VCaP (cell line): Measurements from ENCODE around the gene REXO2.

Experiments
- H3K27ac ChIP-seq: fragments of 450-650 bp; 2 replicates; pipeline ENCODE4 v1.5.1; 2017
- CTCF ChIP-seq: fragments of 450-650 bp; conservative IDR thresholded peaks from 2 replicates; pipeline ENCODE4 v1.5.1; 2017; ENCODE audit warnings: mild to moderate bottlenecking, moderate library complexity

The REXO2 gene

GRCh38 chr11:114496915-114497314 lies 57.6 kb downstream of the REXO2 start:
- no peak; the same call in 1 of the 2 replicates for TF ChIP-seq CTCF

GRCh38 chr11:114499756-114500155 lies 60.5 kb downstream of the REXO2 start:
- H3K27ac ChIP-seq, result no peak overlapping the region

More at GRCh38 chr11:114496915-114497314, 57.6 kb downstream of the REXO2 start:
- H3K27ac ChIP-seq, result no peak overlapping the region

More at GRCh38 chr11:114499756-114500155, 60.5 kb downstream of the REXO2 start:
- no peak for TF ChIP-seq CTCF
